ENCODE results near the gene GABBR2.

Gene GABBR2

GRCh38 chr9:98241357-98242300 is 467.1 kb downstream of the GABBR2 start:
- in situ Hi-C loops (cut with HindIII; ENCODE audit: low sequenced_read_pairs): no loop called here
- no peak overlapping the region for H3K4me3 ChIP-seq (ENCODE audit: low read depth, low read length)
- DNase-seq (ENCODE audit: low read depth): no peak
- TF ChIP-seq CTCF (IDR thresholded peaks at IDR 0.05; ENCODE audit: low read depth, low read length, missing control alignments): peak; percentile 31

GRCh38 chr9:98240475-98240874 is 468.3 kb downstream of the GABBR2 start:
- DNase-seq (ENCODE audit: low read depth): no peak
- in situ Hi-C loops (cut with HindIII; ENCODE audit: low sequenced_read_pairs): no loop called here
- no peak overlapping the region for H3K4me3 ChIP-seq (ENCODE audit: low read depth, low read length)
- no peak for TF ChIP-seq CTCF (IDR thresholded peaks at IDR 0.05; ENCODE audit: low read depth, low read length, missing control alignments)
